Trophoblast cell (in vitro differentiated cells and primary cell): ENCODE results near the gene ENPP3.
"Not testable (repeated sequence)": the region's sequence is repeated elsewhere in the genome, so short reads cannot be mapped to it uniquely, and the experiment has no call there.

Experiments used
- DNase-seq, 2 donors: peaks; one replicate each; pipeline ENCODE4 v3.0.0-alpha.2; 2016
- H2AFZ ChIP-seq: 2 replicates; pipeline ENCODE4 v1.6.1; 2013; ENCODE audit warnings: low read length, moderate library complexity, mild to moderate bottlenecking; ENCODE audit not compliant: insufficient read depth, poor library complexity
- H2AK5ac ChIP-seq: 2 replicates; pipeline ENCODE4 v1.6.1; 2013; ENCODE audit warnings: mild to moderate bottlenecking, low read length
- H2BK120ac ChIP-seq: 2 replicates; pipeline ENCODE4 v1.6.1; 2013; ENCODE audit warnings: low read length, mild to moderate bottlenecking, moderate library complexity; ENCODE audit not compliant: insufficient read depth, poor library complexity
- H2BK12ac ChIP-seq: 2 replicates; pipeline ENCODE4 v1.6.1; 2013; ENCODE audit warnings: mild to moderate bottlenecking, low read length, moderate library complexity
- H2BK5ac ChIP-seq: 2 replicates; pipeline ENCODE4 v1.6.1; 2013; ENCODE audit warnings: low read length, low read depth, moderate library complexity, mild to moderate bottlenecking; ENCODE audit not compliant: poor library complexity
- H3K14ac ChIP-seq: 2 replicates; pipeline ENCODE4 v1.6.1; 2013; ENCODE audit warnings: mild to moderate bottlenecking, low read length
- H3K18ac ChIP-seq: 2 replicates; pipeline ENCODE4 v1.6.1; 2013; ENCODE audit warnings: mild to moderate bottlenecking, low read length
- H3K23ac ChIP-seq: 2 replicates; pipeline ENCODE4 v1.6.1; 2013; ENCODE audit warnings: low read length
- H3K27ac ChIP-seq: 2 replicates; pipeline ENCODE4 v1.5.1; 2013; ENCODE audit warnings: low read depth, mild to moderate bottlenecking, inconsistent platforms, low read length, moderate library complexity
- H3K27me3 ChIP-seq: 2 replicates; pipeline ENCODE4 v1.6.1; 2013; ENCODE audit warnings: inconsistent platforms, mild to moderate bottlenecking, low read length, moderate library complexity; ENCODE audit not compliant: insufficient read depth
- H3K36me3 ChIP-seq, 2 experiments: 1 replicate in 1 of 2; 2 replicates in 1 of 2; pipeline ENCODE4 v1.6.1; 2013; ENCODE audit warnings: low read length in 2 of 2, mild to moderate bottlenecking in 2 of 2, moderate library complexity in 1 of 2; ENCODE audit not compliant: insufficient read depth in 2 of 2, control insufficient read depth in 1 of 2
- H3K4ac ChIP-seq: 2 replicates; pipeline ENCODE4 v1.6.1; 2013; ENCODE audit warnings: low read depth, mild to moderate bottlenecking, low read length, moderate library complexity
- H3K4me1 ChIP-seq, 2 experiments: 1 replicate in 1 of 2; 2 replicates in 1 of 2; pipeline ENCODE4 v1.6.1; 2013; ENCODE audit warnings: low read length in 2 of 2, mild to moderate bottlenecking in 2 of 2, moderate library complexity in 1 of 2; ENCODE audit not compliant: insufficient read depth in 2 of 2, control insufficient read depth in 1 of 2
- H3K4me2 ChIP-seq: 2 replicates; pipeline ENCODE4 v1.6.1; 2013; ENCODE audit warnings: inconsistent platforms, mild to moderate bottlenecking, low read length, moderate library complexity
- H3K4me3 ChIP-seq: 2 replicates; pipeline ENCODE4 v1.5.1; 2013; ENCODE audit warnings: mild to moderate bottlenecking, low read depth, low read length, inconsistent platforms
- H3K79me1 ChIP-seq: one replicate; pipeline ENCODE4 v1.6.1; 2013; ENCODE audit warnings: low read length
- H3K79me2 ChIP-seq: 2 replicates; pipeline ENCODE4 v1.6.1; 2013; ENCODE audit warnings: low read length, mild to moderate bottlenecking; ENCODE audit not compliant: control insufficient read depth, insufficient read depth, poor library complexity
- H3K9ac ChIP-seq: 2 replicates; pipeline ENCODE4 v1.6.1; 2013; ENCODE audit warnings: mild to moderate bottlenecking, low read length
- H3K9me3 ChIP-seq: 2 replicates; pipeline ENCODE4 v1.6.1; 2013; ENCODE audit warnings: low read depth, mild to moderate bottlenecking, control low read depth, inconsistent platforms, low read length; ENCODE audit not compliant: insufficient read depth
- H4K12ac ChIP-seq: 2 replicates; pipeline ENCODE4 v1.6.1; 2013; ENCODE audit warnings: low read depth, mild to moderate bottlenecking, low read length, moderate library complexity
- H4K8ac ChIP-seq: 2 replicates; pipeline ENCODE4 v1.6.1; 2013; ENCODE audit warnings: low read depth, mild to moderate bottlenecking, low read length, moderate library complexity
- H4K91ac ChIP-seq: one replicate; pipeline ENCODE4 v1.6.1; 2013; ENCODE audit warnings: low read depth, mild to moderate bottlenecking, low read length, moderate library complexity
- WGBS: extraction: QIAGEN DNeasy Blood & Tissue Kit; methylation state at CpG from one replicate; pipeline ENCODE4 v1.1.7; 2013; ENCODE audit warnings: missing lambda C conversion rate; ENCODE audit not compliant: insufficient read length, insufficient coverage; ENCODE audit errors: extremely low coverage; 5-methylcytosine and 5-hydroxymethylcytosine counted together

Gene ENPP3

DNA sequence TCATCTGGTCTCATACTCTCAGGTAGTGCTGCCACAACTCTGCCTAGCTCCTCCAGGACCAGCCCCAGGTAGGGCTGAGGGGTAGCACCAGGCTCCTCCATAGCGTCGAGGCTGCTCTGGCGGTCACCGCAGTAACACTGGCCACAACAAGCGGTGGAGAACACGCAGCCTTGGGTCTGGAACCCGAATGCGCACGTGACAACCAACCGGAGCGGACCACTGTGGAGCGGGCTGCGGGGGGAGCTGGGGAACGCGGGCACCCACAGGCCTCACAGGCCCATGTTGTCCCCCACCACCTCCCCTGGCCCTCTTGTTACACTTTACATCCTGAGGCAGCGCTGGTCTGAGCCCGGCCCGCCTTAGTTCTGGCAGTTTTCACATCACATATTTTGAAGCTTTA lies 73.8 kb downstream of the ENPP3 start, which contains the start of gene CTAGE9:
TSS of gene CTAGE9 (minus strand) at position 101 of the 400 bp plus-strand sequence. CDS start at position 101, 0 bp downstream.
- H3K79me2 ChIP-seq, H2BK12ac ChIP-seq, H3K4me1 ChIP-seq, H2AK5ac ChIP-seq, H4K12ac ChIP-seq, H3K4me2 ChIP-seq, H2BK5ac ChIP-seq, H3K14ac ChIP-seq, H3K4me3 ChIP-seq, H3K9me3 ChIP-seq, H3K23ac ChIP-seq, H2BK120ac ChIP-seq, H3K27me3 ChIP-seq, H4K8ac ChIP-seq, H3K36me3 ChIP-seq, H3K18ac ChIP-seq, DNase-seq, H3K79me1 ChIP-seq, H3K9ac ChIP-seq, H4K91ac ChIP-seq, H3K27ac ChIP-seq, H2AFZ ChIP-seq, H3K4ac ChIP-seq: not testable (repeated sequence)
- no CpG with 5 or more reads among the region's 18 CpGs for WGBS

DNA sequence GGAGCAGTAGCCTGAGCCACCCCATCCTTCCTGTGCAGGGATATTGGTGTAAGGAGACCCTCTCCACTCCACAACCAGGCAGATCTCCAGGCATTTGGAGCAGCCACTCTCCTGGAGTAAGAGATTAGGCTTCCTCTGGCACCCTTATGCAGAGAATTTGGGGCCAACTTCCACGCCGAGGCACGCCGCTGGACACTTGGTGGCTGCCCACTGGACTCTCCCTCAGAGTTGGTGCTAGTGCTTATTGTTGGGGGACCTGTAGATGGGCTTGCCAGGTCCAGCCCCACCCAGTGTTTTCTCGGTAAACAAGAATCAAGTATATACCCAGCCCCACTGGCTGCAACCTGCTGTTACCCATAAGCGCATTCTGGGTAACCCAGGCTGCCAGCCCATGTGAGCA lies 78.5 kb downstream of the ENPP3 start:
- not testable (repeated sequence) for H2BK12ac ChIP-seq, H3K4ac ChIP-seq, DNase-seq, H2AFZ ChIP-seq, H3K23ac ChIP-seq, H3K27ac ChIP-seq, H4K8ac ChIP-seq, H3K4me2 ChIP-seq, H3K27me3 ChIP-seq, H3K14ac ChIP-seq, H3K79me2 ChIP-seq, H3K18ac ChIP-seq, H3K4me3 ChIP-seq, H3K9me3 ChIP-seq, H4K91ac ChIP-seq, H3K4me1 ChIP-seq, H2BK5ac ChIP-seq, H3K79me1 ChIP-seq, H2BK120ac ChIP-seq, H2AK5ac ChIP-seq, H3K9ac ChIP-seq, H3K36me3 ChIP-seq, H4K12ac ChIP-seq
- no CpG with 5 or more reads among the region's 6 CpGs for WGBS

DNA sequence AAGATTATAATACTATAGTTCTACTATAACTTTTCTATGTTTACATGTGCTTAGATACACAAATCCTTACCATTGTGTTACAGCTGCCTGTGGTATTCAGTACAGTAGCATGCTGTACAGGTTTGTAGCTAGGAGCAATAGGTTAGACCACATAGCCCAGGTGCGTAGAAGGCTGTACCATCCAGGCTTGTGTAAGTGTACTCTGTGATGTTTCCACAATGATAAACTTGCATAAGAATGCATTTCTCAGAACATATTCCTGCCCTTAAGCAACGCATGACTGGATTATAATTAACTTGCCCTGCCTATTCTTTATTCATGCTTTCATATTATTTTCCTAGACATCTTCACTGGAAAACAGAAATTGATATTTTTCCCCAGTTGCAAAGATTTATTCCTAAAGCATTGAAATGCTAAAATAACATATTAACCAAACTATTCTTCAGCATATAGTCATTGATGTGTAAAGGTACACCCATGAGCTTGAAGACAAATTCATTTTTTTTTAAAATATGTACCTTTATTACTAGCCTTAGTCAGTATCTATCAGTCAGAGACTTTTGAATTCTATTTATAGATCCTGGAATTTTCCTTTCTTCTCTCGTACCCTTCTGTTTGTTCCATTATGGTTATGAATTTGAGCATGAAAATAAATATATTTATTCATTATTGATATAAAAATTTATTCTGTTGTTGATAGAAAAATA lies 80.9 kb downstream of the ENPP3 start:
- no peak overlapping the region for H4K8ac ChIP-seq

DNA sequence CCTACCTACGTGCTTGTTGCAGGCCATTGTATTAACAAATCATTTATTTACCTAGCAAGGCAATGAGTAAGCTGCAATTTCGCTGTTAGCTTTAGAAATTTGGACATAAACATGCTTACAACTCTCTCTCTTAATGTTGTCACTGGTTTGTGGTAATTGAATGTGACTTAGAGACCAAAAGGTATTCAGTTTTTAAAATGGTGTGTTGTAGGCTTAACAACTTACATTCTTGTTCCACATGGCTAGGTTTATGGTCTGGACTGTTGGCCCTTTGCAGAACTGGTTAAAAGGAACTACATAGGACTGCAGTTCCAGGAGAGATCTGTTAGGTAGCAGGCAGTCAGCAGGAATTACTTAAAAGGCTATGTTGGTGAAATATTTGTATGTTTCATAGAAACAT lies 84.1 kb downstream of the ENPP3 start:
- no peaks in the 10 kb centered on the region for H3K36me3 ChIP-seq
- H3K4ac ChIP-seq = no peak overlapping the region
- H3K27me3 ChIP-seq = no peaks in the 10 kb centered on the region
- H4K91ac ChIP-seq = no peak overlapping the region
- no peak overlapping the region for H3K18ac ChIP-seq
- no peak overlapping the region for H2AFZ ChIP-seq
- H3K9ac ChIP-seq = no peak overlapping the region
- no peak overlapping the region for H3K4me2 ChIP-seq
- H2BK120ac ChIP-seq = no peak overlapping the region
- no peak overlapping the region for H3K23ac ChIP-seq
- H3K4me1 ChIP-seq = no peaks in the 10 kb centered on the region
- no peak for DNase-seq
- H3K4me3 ChIP-seq = no peak overlapping the region
- no peak overlapping the region for H2BK12ac ChIP-seq
- WGBS = no CpG with 5 or more reads among the region's 2 CpGs
- no peak overlapping the region for H2AK5ac ChIP-seq
- no peak overlapping the region for H3K27ac ChIP-seq
- H3K79me1 ChIP-seq = no peaks in the 10 kb centered on the region
- no peaks in the 10 kb centered on the region for H3K9me3 ChIP-seq
- H3K79me2 ChIP-seq = no peaks in the 10 kb centered on the region
- no peak overlapping the region for H4K12ac ChIP-seq
- H3K14ac ChIP-seq = no peak overlapping the region
- no peak overlapping the region for H4K8ac ChIP-seq
- no peak overlapping the region for H2BK5ac ChIP-seq

More for the DNA sequence above, 80.9 kb downstream of the ENPP3 start:
- no peaks in the 10 kb centered on the region for H3K36me3 ChIP-seq
- no peaks in the 10 kb centered on the region for H3K27me3 ChIP-seq
- H2BK12ac ChIP-seq = no peak overlapping the region
- no peak overlapping the region for H3K27ac ChIP-seq
- H2AFZ ChIP-seq = no peak overlapping the region
- H3K4ac ChIP-seq = no peak overlapping the region
- H3K79me1 ChIP-seq = no peaks in the 10 kb centered on the region
- no peak overlapping the region for H3K18ac ChIP-seq
- H3K14ac ChIP-seq = no peak overlapping the region
- H3K4me1 ChIP-seq = no peaks in the 10 kb centered on the region
- no peaks in the 10 kb centered on the region for H3K79me2 ChIP-seq
- no peak overlapping the region for H4K12ac ChIP-seq
- no peak overlapping the region for H4K91ac ChIP-seq
- no peaks in the 10 kb centered on the region for H3K9me3 ChIP-seq
- no peak overlapping the region for H3K4me2 ChIP-seq
- DNase-seq = peak; percentile 41 to 60
- no peak overlapping the region for H3K9ac ChIP-seq
- no peak overlapping the region for H3K23ac ChIP-seq
- H2BK5ac ChIP-seq = no peak overlapping the region
- no peak overlapping the region for H2AK5ac ChIP-seq
- H3K4me3 ChIP-seq = no peak overlapping the region
- no CpG with 5 or more reads among the region's 3 CpGs for WGBS
- no peak overlapping the region for H2BK120ac ChIP-seq
